ENCODE measurements around the gene TRIM46. TPM values are rescaled to one million over a fixed set of nuclear protein-coding genes. Genes with fewer than 3 reads are reported as not detected.
A peak's percentile ranks its signal among the peaks of the same experiment; 100 is the strongest.

The TRIM46 gene
- polyA plus RNA-seq, 2 of the 4 experiments (the other 2 are of a cell fraction), result 1.1 to 2.8 TPM

DNA sequence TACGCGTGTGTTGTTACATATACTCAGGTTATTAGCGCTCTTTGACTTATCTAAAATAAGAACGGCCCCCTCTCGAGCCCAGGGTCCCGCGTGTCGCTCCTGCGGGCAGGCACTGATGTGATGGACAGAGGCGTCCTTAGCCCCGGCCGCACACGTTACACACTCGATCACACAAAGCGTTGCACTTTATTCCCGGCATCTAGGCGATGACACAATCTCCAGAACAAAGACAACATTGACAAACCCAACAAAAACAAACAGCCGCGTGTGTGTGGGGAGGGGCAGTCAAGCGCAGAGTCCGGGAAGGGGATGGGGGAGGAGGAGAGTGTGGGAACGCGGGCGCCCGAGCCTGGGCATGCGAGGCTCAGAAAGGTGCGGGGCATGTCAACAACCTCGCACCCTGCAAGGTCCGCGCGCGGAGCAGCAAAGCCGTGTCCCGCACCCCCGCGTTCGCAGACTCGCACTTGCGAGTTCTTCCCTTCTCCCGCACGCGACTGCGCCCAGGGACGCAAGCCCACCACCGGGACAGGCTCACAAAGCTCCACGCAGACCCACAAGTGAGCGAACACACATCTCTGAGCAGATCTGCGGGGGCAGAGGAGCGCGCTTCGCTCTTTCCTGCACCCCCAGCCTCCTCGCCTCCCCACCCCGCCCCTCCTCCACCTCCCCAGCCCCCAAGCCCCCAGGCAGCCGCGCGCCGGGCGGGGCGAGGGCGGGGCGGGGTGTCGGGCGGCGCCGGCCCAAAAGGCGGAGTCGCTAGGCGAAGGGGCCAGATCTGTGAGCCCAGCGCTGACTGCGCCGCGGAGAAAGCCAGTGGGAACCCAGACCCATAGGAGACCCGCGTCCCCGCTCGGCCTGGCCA lies 46.3 kb upstream of the TRIM46 start, which contains the start of gene EFNA1:
Gene EFNA1, plus strand, starts transcription at position 772 of the 862 bp plus-strand sequence. CDS start 102 bp downstream, outside the sequence.
- peak within 1 kb of the TSS; percentile 80 to 90 for H3K27ac ChIP-seq
- H3K4me3 ChIP-seq, result peak within 1 kb of the TSS; percentile 55
- H3K4me2 ChIP-seq, result peak within 1 kb of the TSS; percentile 89
- ATAC-seq, result peak; percentile 48 to 69
- 3% methylated on average over 32 of the region's 76 CpGs for WGBS (ENCODE audit: missing lambda C conversion rate)
- peaks cover 59% of the 10 kb centered on the region for H3K4me1 ChIP-seq
- no peak for FAIRE-seq
- ChIA-PET CTCF (interaction anchor here (0.7 to 19.7 kb wide), 12 partner anchors 8 to 124 kb away, joined by 3 to 309 read pairs (median 6); partner anchors contain the start of genes KRTCAP2 and SLC50A1), POLR2A (interaction anchor here (0.6 to 2.0 kb wide), 2 partner anchors 8 to 42 kb away, joined by 3 to 8 read pairs; no protein-coding TSS in a partner anchor)
- peak in 1 of 2 experiments; percentile 92 for DNase-seq (ENCODE audit: low read depth in 1 of 2, low spot score in 1 of 2)
- no peaks in the 10 kb centered on the region for H3K9me3 ChIP-seq
- TF ChIP-seq, protein P1, sequence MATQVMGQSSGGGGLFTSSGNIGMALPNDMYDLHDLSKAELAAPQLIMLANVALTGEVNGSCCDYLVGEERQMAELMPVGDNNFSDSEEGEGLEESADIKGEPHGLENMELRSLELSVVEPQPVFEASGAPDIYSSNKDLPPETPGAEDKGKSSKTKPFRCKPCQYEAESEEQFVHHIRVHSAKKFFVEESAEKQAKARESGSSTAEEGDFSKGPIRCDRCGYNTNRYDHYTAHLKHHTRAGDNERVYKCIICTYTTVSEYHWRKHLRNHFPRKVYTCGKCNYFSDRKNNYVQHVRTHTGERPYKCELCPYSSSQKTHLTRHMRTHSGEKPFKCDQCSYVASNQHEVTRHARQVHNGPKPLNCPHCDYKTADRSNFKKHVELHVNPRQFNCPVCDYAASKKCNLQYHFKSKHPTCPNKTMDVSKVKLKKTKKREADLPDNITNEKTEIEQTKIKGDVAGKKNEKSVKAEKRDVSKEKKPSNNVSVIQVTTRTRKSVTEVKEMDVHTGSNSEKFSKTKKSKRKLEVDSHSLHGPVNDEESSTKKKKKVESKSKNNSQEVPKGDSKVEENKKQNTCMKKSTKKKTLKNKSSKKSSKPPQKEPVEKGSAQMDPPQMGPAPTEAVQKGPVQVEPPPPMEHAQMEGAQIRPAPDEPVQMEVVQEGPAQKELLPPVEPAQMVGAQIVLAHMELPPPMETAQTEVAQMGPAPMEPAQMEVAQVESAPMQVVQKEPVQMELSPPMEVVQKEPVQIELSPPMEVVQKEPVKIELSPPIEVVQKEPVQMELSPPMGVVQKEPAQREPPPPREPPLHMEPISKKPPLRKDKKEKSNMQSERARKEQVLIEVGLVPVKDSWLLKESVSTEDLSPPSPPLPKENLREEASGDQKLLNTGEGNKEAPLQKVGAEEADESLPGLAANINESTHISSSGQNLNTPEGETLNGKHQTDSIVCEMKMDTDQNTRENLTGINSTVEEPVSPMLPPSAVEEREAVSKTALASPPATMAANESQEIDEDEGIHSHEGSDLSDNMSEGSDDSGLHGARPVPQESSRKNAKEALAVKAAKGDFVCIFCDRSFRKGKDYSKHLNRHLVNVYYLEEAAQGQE (IDR thresholded peaks at IDR 0.05), result no peak
- TF ChIP-seq FOSB (CRISPR knock-in tag; IDR thresholded peaks at IDR 0.05), result no peak
- peak in 1 of 2 experiments; percentile 33; a peak in 2 of 5 replicates for TF ChIP-seq JUN (IDR thresholded peaks at IDR 0.05)
- TF ChIP-seq FOXS1 (CRISPR knock-in tag; IDR thresholded peaks at IDR 0.05), result no peak
- no peak for TF ChIP-seq NR3C1 (IDR thresholded peaks at IDR 0.05)
- no peak for TF ChIP-seq HEYL (CRISPR knock-in tag; IDR thresholded peaks at IDR 0.05)
- no peak for TF ChIP-seq HDAC2 (IDR thresholded peaks at IDR 0.05)
- TF ChIP-seq, protein P2, sequence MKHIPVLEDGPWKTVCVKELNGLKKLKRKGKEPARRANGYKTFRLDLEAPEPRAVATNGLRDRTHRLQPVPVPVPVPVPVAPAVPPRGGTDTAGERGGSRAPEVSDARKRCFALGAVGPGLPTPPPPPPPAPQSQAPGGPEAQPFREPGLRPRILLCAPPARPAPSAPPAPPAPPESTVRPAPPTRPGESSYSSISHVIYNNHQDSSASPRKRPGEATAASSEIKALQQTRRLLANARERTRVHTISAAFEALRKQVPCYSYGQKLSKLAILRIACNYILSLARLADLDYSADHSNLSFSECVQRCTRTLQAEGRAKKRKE (CRISPR knock-in tag; IDR thresholded peaks at IDR 0.05; ENCODE audit: low read depth), result no peak
- TF ChIP-seq EP300 (IDR thresholded peaks at IDR 0.05), result peak in 1 of 2 experiments; percentile 21; a peak in 2 of 5 replicates
- TF ChIP-seq NFE2L2 (conservative IDR thresholded peaks at IDR 0.05; ENCODE audit: low read length), result no peak
- TF ChIP-seq EHMT2 (IDR thresholded peaks at IDR 0.05; ENCODE audit: low read depth), result no peak
- no peak for TF ChIP-seq ZNF302 (CRISPR knock-in tag; IDR thresholded peaks at IDR 0.05)
- no peak for TF ChIP-seq MAFK (IDR thresholded peaks at IDR 0.05; ENCODE audit: partially characterized antibody)
- TF ChIP-seq, protein P3, sequence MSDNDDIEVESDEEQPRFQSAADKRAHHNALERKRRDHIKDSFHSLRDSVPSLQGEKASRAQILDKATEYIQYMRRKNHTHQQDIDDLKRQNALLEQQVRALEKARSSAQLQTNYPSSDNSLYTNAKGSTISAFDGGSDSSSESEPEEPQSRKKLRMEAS (IDR thresholded peaks at IDR 0.05), result peak; percentile 92
- TF ChIP-seq EHF (CRISPR knock-in tag; IDR thresholded peaks at IDR 0.05), result no peak
- TF ChIP-seq TFCP2L1 (CRISPR knock-in tag; IDR thresholded peaks at IDR 0.05), result peak; percentile 54; the same call in 1 of the 2 replicates
- no peak; the same call in 2 of the 3 replicates for TF ChIP-seq SMC3 (IDR thresholded peaks at IDR 0.05)
- TF ChIP-seq RARB (CRISPR knock-in tag; IDR thresholded peaks at IDR 0.05), result no peak
- TF ChIP-seq CBX8 (IDR thresholded peaks at IDR 0.05), result no peak
- TF ChIP-seq FOSL2 (IDR thresholded peaks at IDR 0.05), result no peak
- peak; percentile 39; the same call in 1 of the 2 replicates for TF ChIP-seq FOSL2 (CRISPR knock-in tag; IDR thresholded peaks at IDR 0.05)
- TF ChIP-seq, protein P4, sequence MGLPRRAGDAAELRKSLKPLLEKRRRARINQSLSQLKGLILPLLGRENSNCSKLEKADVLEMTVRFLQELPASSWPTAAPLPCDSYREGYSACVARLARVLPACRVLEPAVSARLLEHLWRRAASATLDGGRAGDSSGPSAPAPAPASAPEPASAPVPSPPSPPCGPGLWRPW (IDR thresholded peaks at IDR 0.05), result no peak
- no peak for TF ChIP-seq PHF8 (IDR thresholded peaks at IDR 0.05; ENCODE audit: borderline replicate concordance, low read depth)
- no peak for TF ChIP-seq CBX2 (IDR thresholded peaks at IDR 0.05; ENCODE audit: borderline replicate concordance, low read depth)
- no peak for TF ChIP-seq CHD2 (IDR thresholded peaks at IDR 0.05; ENCODE audit: low read length, partially characterized antibody)
- TF ChIP-seq KDM5A (IDR thresholded peaks at IDR 0.05), result no peak
- TF ChIP-seq CEBPB (IDR thresholded peaks at IDR 0.05), result peak; percentile 50 to 89; a peak in 3 of 4 replicates
- TF ChIP-seq, protein P5, sequence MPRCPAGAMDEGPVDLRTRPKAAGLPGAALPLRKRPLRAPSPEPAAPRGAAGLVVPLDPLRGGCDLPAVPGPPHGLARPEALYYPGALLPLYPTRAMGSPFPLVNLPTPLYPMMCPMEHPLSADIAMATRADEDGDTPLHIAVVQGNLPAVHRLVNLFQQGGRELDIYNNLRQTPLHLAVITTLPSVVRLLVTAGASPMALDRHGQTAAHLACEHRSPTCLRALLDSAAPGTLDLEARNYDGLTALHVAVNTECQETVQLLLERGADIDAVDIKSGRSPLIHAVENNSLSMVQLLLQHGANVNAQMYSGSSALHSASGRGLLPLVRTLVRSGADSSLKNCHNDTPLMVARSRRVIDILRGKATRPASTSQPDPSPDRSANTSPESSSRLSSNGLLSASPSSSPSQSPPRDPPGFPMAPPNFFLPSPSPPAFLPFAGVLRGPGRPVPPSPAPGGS (IDR thresholded peaks at IDR 0.05), result no peak
- no peak for TF ChIP-seq RAD21 (conservative IDR thresholded peaks at IDR 0.05 in 1 of 2, IDR thresholded peaks at IDR 0.05 in 1 of 2)
- no peak for TF ChIP-seq ESRRA (IDR thresholded peaks at IDR 0.05; ENCODE audit: borderline replicate concordance, low read length)
- no peak for TF ChIP-seq NPAS2 (CRISPR knock-in tag; IDR thresholded peaks at IDR 0.05; ENCODE audit: borderline replicate concordance)
- no peak for TF ChIP-seq CHD4 (IDR thresholded peaks at IDR 0.05; ENCODE audit: borderline replicate concordance)
- no peak for TF ChIP-seq MYC (IDR thresholded peaks at IDR 0.05; ENCODE audit: borderline replicate concordance, low read length)
- TF ChIP-seq, protein P6, sequence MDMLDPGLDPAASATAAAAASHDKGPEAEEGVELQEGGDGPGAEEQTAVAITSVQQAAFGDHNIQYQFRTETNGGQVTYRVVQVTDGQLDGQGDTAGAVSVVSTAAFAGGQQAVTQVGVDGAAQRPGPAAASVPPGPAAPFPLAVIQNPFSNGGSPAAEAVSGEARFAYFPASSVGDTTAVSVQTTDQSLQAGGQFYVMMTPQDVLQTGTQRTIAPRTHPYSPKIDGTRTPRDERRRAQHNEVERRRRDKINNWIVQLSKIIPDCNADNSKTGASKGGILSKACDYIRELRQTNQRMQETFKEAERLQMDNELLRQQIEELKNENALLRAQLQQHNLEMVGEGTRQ (IDR thresholded peaks at IDR 0.05), result no peak
- peak; percentile 54; the same call in 1 of the 2 replicates for TF ChIP-seq GATA3 (IDR thresholded peaks at IDR 0.05; ENCODE audit: borderline replicate concordance)
- TF ChIP-seq POLR2A (IDR thresholded peaks at IDR 0.05; ENCODE audit: low read length), result peak; percentile 60
